GM18498 (cell line): ENCODE measurements around the gene PAPPA.
A peak's percentile ranks its signal among the peaks of the same experiment; 100 is the strongest.

Experiments used
- ATAC-seq: cut with Tn5 transposase; IDR thresholded peaks from one replicate; pipeline ENCODE4 v1.9.1; 2021; ENCODE audit warnings: mild to moderate bottlenecking, moderate library complexity; ENCODE audit not compliant: unreplicated experiment

The PAPPA gene

DNA sequence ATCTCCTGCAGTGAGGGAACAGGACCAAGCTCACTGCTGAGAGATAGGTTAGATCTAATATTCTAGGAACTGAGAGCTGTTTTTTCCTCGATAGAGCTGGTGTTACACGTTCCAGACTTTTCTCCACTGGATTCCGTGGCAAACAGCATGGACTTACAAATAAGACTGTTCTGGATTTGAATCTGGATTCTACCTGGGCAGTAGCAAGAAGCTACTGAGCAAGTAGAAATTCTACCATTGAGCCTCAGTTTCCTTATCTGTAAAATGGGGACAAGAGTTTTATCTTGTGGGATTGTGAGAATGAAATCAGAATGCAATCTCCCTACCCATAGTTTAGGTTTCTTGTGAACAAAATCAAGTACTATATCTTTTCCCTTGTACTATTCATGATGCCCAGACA, 294.8 kb downstream of the PAPPA start:
- no peak for ATAC-seq

DNA sequence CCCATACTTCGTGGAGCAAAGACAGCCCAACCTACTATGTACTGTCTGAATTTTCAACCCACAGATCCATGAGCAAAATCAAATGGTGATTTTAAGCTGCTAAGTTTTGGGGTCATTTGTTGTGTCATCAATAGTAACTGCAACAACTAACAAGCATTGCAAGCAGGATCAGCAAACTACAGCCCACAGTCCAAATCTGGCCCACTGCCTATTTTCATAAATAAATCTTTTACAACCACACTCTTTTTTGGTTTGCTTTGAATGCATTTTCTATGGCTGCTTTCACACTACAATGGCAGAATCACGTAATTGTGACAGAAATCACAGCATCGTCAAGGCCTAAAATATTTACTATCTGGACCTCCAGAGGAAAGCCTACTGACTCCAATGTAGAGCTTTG, 296.4 kb downstream of the PAPPA start:
- ATAC-seq = no peak

- ATAC-seq = peak; percentile 92
Measured at GRCh38 chr9:116450378-116451139, 297.0 kb downstream of the PAPPA start.

DNA sequence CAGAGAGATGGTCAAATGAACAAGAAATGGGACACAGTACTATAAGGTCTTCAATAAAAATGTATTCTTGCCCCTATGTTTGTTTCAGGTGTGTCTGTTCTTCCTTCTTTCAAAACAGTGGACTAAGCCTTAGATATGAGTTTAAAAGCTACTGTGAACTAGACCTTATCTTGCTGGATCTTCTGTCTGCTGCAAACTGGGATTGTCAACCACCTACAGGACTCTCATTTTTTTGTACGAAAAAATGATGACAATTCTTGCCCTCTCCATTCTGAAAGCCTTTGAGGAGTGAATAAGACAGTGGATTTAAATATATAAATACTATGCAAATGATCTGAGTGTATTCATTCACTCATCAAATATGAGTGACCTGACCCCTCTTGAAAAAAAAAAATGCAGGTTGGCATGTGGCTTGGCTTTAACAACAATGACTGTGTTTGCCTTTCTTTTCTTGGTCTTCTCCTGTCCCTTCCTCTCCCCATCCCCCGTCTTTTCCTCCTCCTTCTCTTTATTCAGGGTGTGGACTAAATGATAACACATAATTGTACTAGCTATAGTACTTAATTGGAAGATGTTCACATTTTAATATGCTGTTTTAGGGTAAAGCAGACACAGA, 298.0 kb downstream of the PAPPA start:
- no peak for ATAC-seq
